ENCODE results near the gene PRG3.

Gene PRG3

DNA sequence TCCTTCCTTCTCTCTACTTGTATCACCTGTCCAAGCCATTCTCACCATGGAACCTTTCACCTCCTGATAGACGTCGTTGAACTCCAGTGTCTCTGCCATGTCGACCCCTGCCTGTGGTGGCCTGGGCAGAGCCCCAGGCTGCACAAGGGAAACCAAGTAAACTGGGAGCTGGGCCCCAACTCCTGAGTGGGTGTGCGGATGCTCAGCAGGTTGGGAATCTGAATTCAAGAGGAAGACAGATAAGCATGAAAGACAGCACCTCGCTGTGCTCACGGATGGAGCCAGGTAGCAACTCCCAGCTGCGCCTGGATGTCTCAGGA lies 46.0 kb downstream of the PRG3 start:
- TF ChIP-seq, protein P1, sequence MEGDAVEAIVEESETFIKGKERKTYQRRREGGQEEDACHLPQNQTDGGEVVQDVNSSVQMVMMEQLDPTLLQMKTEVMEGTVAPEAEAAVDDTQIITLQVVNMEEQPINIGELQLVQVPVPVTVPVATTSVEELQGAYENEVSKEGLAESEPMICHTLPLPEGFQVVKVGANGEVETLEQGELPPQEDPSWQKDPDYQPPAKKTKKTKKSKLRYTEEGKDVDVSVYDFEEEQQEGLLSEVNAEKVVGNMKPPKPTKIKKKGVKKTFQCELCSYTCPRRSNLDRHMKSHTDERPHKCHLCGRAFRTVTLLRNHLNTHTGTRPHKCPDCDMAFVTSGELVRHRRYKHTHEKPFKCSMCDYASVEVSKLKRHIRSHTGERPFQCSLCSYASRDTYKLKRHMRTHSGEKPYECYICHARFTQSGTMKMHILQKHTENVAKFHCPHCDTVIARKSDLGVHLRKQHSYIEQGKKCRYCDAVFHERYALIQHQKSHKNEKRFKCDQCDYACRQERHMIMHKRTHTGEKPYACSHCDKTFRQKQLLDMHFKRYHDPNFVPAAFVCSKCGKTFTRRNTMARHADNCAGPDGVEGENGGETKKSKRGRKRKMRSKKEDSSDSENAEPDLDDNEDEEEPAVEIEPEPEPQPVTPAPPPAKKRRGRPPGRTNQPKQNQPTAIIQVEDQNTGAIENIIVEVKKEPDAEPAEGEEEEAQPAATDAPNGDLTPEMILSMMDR (IDR thresholded peaks at IDR 0.05; ENCODE audit: low read depth, low read length): no peak
- TF ChIP-seq EZH2phosphoT487 (IDR thresholded peaks at IDR 0.05; ENCODE audit: low read depth): no peak
- Histone ChIP-seq H3K4me1 (ENCODE audit: low read length) (peaks cover 25% of the 10 kb centered on the region), H3K4me2 (ENCODE audit: low read length) (peak overlapping the region; percentile 98), H3K9me3 (ENCODE audit: insufficient read depth, low read length) (no peaks in the 10 kb centered on the region), H2AFZ (ENCODE audit: low read depth, low read length) (no peak overlapping the region), H3K36me3 (replicated peaks; ENCODE audit: low read depth, low read length) (peaks cover 46% of the 10 kb centered on the region), H3K27ac (ENCODE audit: low read length) (peak overlapping the region; percentile 66), H3K79me2 (ENCODE audit: low read length) (peaks cover 62% of the 10 kb centered on the region), H3K4me3 (ENCODE audit: low read length) (peak overlapping the region; percentile 85), H3K27me3 (ENCODE audit: low read depth, low read length) (peaks cover 7% of the 10 kb centered on the region; the same call in 1 of the 2 replicates), H3K9ac (ENCODE audit: low read length) (peak overlapping the region; percentile 89), H4K20me1 (ENCODE audit: insufficient read depth, low read length) (no peaks in the 10 kb centered on the region)

DNA sequence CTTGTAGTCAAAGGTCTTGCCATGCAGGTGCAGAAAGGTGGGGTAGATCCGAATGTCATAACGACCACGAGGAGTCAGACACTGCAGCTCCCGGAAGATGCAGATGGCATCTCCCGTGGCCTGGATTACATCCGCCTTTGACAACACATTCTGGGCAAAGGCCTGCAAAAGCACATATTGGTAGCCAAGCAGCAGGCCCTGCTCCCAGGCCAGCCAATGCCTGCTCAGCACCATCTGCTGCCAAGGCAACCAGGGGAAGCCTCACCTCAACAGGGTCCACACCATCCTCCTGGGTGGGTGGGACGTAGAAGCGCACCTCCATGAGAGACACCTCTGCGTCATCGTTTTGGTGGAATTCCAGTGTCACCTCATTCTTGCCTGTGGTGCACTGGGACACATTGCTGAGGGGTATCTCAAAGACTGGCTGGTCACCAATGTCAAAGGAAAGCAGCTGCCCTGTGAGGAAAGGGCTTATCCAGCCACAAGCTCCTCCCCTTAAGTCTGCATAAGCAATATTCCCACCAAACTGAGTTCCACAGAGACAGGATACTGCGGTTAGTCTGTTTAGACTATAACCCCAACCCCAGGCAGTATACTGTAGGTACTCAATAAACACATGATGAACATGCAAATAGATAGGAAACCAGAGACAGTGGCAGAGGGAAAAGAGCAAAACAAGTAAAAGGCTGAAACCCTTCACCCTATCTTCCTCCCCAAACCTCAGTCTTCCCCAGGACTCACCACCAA lies 48.1 kb downstream of the PRG3 start:
- no peaks in the 10 kb centered on the region for H3K9me3 ChIP-seq (ENCODE audit: insufficient read depth, low read length)
- TF ChIP-seq, protein P1 (IDR thresholded peaks at IDR 0.05; ENCODE audit: low read depth, low read length): no peak
- TF ChIP-seq EZH2phosphoT487 (IDR thresholded peaks at IDR 0.05; ENCODE audit: low read depth): no peak
- H2AFZ ChIP-seq (ENCODE audit: low read depth, low read length): no peak overlapping the region
- H3K79me2 ChIP-seq (ENCODE audit: low read length): peaks cover 62% of the 10 kb centered on the region
- no peaks in the 10 kb centered on the region for H4K20me1 ChIP-seq (ENCODE audit: insufficient read depth, low read length)
- H3K27ac ChIP-seq (ENCODE audit: low read length): no peak overlapping the region
- H3K9ac ChIP-seq (ENCODE audit: low read length): no peak overlapping the region
- H3K4me2 ChIP-seq (ENCODE audit: low read length): no peak overlapping the region
- no peak overlapping the region for H3K4me3 ChIP-seq (ENCODE audit: low read length)
- H3K4me1 ChIP-seq (ENCODE audit: low read length): peaks cover 28% of the 10 kb centered on the region
- H3K36me3 ChIP-seq (replicated peaks; ENCODE audit: low read depth, low read length): peaks cover 68% of the 10 kb centered on the region
- H3K27me3 ChIP-seq (ENCODE audit: low read depth, low read length): no peaks in the 10 kb centered on the region

DNA sequence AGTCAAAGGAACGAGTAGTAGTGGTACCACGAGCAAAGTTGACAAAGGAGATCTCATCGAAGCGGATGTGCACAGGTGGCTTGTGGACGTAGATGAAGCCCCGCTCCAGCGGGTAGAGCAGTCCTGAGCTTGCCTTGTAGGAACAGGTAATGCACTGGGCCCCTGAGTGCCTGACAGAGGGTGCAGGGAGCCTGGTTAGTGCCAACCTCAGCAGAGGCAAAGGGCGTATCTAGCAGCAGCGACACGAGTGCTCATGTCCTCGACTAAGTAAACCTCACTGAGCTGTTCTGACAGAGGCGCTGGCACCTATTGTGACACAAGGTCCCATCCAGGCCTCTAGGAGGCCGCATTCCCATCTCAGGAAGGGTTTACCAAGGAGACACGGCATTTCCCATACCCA lies 49.2 kb downstream of the PRG3 start:
- no peak for TF ChIP-seq EZH2phosphoT487 (IDR thresholded peaks at IDR 0.05; ENCODE audit: low read depth)
- no peaks in the 10 kb centered on the region for H4K20me1 ChIP-seq (ENCODE audit: insufficient read depth, low read length)

DNA sequence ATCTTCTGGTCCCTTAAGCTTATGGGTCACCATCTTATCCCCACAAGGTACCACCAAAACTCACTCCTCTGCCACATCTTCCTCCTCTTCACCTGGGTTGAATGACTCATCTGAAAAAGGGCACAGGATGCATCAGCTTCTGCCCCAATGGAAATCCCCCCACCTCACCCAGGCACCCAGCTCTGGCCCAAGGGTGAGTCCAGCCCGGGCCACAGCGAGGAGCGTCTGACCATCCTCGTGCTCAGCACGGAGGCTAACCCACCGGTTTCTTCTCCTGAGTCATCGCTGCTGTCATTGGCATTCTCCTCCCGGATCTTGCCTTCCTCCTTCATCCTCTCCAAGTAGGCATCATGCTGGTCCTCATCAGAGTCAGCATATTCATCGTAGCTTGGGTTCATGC lies 50.9 kb downstream of the PRG3 start:
- Histone ChIP-seq H3K4me1 (ENCODE audit: low read length) (peaks cover 46% of the 10 kb centered on the region), H3K36me3 (replicated peaks; ENCODE audit: low read depth, low read length) (peaks cover 88% of the 10 kb centered on the region), H3K4me2 (ENCODE audit: low read length) (no peak overlapping the region), H3K9ac (ENCODE audit: low read length) (no peak overlapping the region), H3K27ac (ENCODE audit: low read length) (no peak overlapping the region), H2AFZ (ENCODE audit: low read depth, low read length) (no peak overlapping the region), H3K9me3 (ENCODE audit: insufficient read depth, low read length) (no peaks in the 10 kb centered on the region), H4K20me1 (ENCODE audit: insufficient read depth, low read length) (no peaks in the 10 kb centered on the region), H3K79me2 (ENCODE audit: low read length) (peaks cover 50% of the 10 kb centered on the region), H3K4me3 (ENCODE audit: low read length) (no peak overlapping the region), H3K27me3 (ENCODE audit: low read depth, low read length) (no peaks in the 10 kb centered on the region)
- TF ChIP-seq, protein P1 (IDR thresholded peaks at IDR 0.05; ENCODE audit: low read depth, low read length): no peak
- TF ChIP-seq EZH2phosphoT487 (IDR thresholded peaks at IDR 0.05; ENCODE audit: low read depth): no peak

More for the DNA sequence above, 49.2 kb downstream of the PRG3 start:
- H3K9ac ChIP-seq (ENCODE audit: low read length): no peak overlapping the region
- H3K4me2 ChIP-seq (ENCODE audit: low read length): no peak overlapping the region
- no peak overlapping the region for H2AFZ ChIP-seq (ENCODE audit: low read depth, low read length)
- H3K79me2 ChIP-seq (ENCODE audit: low read length): peaks cover 62% of the 10 kb centered on the region
- no peaks in the 10 kb centered on the region for H3K27me3 ChIP-seq (ENCODE audit: low read depth, low read length)
- no peak overlapping the region for H3K4me3 ChIP-seq (ENCODE audit: low read length)
- H3K36me3 ChIP-seq (replicated peaks; ENCODE audit: low read depth, low read length): peaks cover 79% of the 10 kb centered on the region
- peaks cover 37% of the 10 kb centered on the region for H3K4me1 ChIP-seq (ENCODE audit: low read length)
- H3K27ac ChIP-seq (ENCODE audit: low read length): no peak overlapping the region
- no peaks in the 10 kb centered on the region for H3K9me3 ChIP-seq (ENCODE audit: insufficient read depth, low read length)
